Stimulated activated CD4-positive, alpha-beta T cell treated with anti-CD3 and anti-CD28 coated beads, TNF-alpha, amount 100 ng/mL, for 24 hours (primary cell): Measurements from ENCODE around the gene USP10.

ENCODE experiments used
- DNase-seq, 3 experiments: peaks; one replicate each; pipeline ENCODE4 v3.0.0-alpha.2; 2020; ENCODE audit warnings: low read depth in 3 of 3

The USP10 gene

GRCh38 chr16:84821728-84822689 lies 122.2 kb downstream of the USP10 start:
- no peak for DNase-seq

- no peak for DNase-seq
Measured at GRCh38 chr16:84822990-84823389, 123.2 kb downstream of the USP10 start.

- no peak for DNase-seq
Measured at GRCh38 chr16:84823484-84823883, 123.7 kb downstream of the USP10 start.

GRCh38 chr16:84823926-84824325 lies 124.1 kb downstream of the USP10 start:
- DNase-seq = no peak

GRCh38 chr16:84825896-84826557 lies 126.2 kb downstream of the USP10 start:
- DNase-seq = no peak

GRCh38 chr16:84826558-84826941 lies 126.8 kb downstream of the USP10 start:
- no peak for DNase-seq

- DNase-seq = no peak
Measured at GRCh38 chr16:84827131-84827574, 127.4 kb downstream of the USP10 start.

- DNase-seq = no peak
Measured at GRCh38 chr16:84827897-84828296, 128.1 kb downstream of the USP10 start.

GRCh38 chr16:84828322-84828721 lies 128.5 kb downstream of the USP10 start:
- no peak for DNase-seq
